ENCODE measurements around the gene TENM4.

Gene TENM4

GRCh38 chr11:79383874-79384273, 57.0 kb downstream of the TENM4 start:
- H3K27me3 ChIP-seq (ENCODE audit: low read depth, low read length) = no peaks in the 10 kb centered on the region
- H3K4me3 ChIP-seq (ENCODE audit: low read depth in 1 of 2, low read length in 2 of 2) = no peak overlapping the region
- no peak overlapping the region for H3K27ac ChIP-seq (ENCODE audit: low read length)
- no peaks in the 10 kb centered on the region for H3K4me1 ChIP-seq (ENCODE audit: control insufficient read depth in 1 of 2, insufficient read depth in 2 of 2, low read length in 2 of 2)
- H3K9me3 ChIP-seq (ENCODE audit: control insufficient read depth in 1 of 2, low read length in 2 of 2) = no peaks in the 10 kb centered on the region
- H3K36me3 ChIP-seq (ENCODE audit: control insufficient read depth in 1 of 2, insufficient read depth in 2 of 2, low read length in 2 of 2) = no peaks in the 10 kb centered on the region

GRCh38 chr11:79382301-79383050, 58.4 kb downstream of the TENM4 start:
- Histone ChIP-seq H3K4me3 (ENCODE audit: low read depth in 1 of 2, low read length in 2 of 2) (no peak overlapping the region), H3K27ac (ENCODE audit: low read length) (no peak overlapping the region), H3K27me3 (ENCODE audit: low read depth, low read length) (no peaks in the 10 kb centered on the region)

GRCh38 chr11:79381036-79381435, 59.8 kb downstream of the TENM4 start:
- Histone ChIP-seq H3K9me3 (ENCODE audit: control insufficient read depth in 1 of 2, low read length in 2 of 2) (peaks cover 0 to 4% of the 10 kb centered on the region in 2 donors), H3K4me1 (ENCODE audit: control insufficient read depth in 1 of 2, insufficient read depth in 2 of 2, low read length in 2 of 2) (no peaks in the 10 kb centered on the region), H3K36me3 (ENCODE audit: control insufficient read depth in 1 of 2, insufficient read depth in 2 of 2, low read length in 2 of 2) (no peaks in the 10 kb centered on the region)

More at GRCh38 chr11:79382301-79383050, 58.4 kb downstream of the TENM4 start:
- H3K36me3 ChIP-seq (ENCODE audit: control insufficient read depth in 1 of 2, insufficient read depth in 2 of 2, low read length in 2 of 2) = no peaks in the 10 kb centered on the region
- no peaks in the 10 kb centered on the region for H3K4me1 ChIP-seq (ENCODE audit: control insufficient read depth in 1 of 2, insufficient read depth in 2 of 2, low read length in 2 of 2)
- H3K9me3 ChIP-seq (ENCODE audit: control insufficient read depth in 1 of 2, low read length in 2 of 2) = no peaks in the 10 kb centered on the region

GRCh38 chr11:79377406-79377805, 63.4 kb downstream of the TENM4 start:
- no peaks in the 10 kb centered on the region for H3K27me3 ChIP-seq (ENCODE audit: low read depth, low read length)
- peaks cover 0 to 4% of the 10 kb centered on the region in 2 donors for H3K9me3 ChIP-seq (ENCODE audit: control insufficient read depth in 1 of 2, low read length in 2 of 2)
- H3K4me1 ChIP-seq (ENCODE audit: control insufficient read depth in 1 of 2, insufficient read depth in 2 of 2, low read length in 2 of 2) = no peaks in the 10 kb centered on the region
- H3K4me3 ChIP-seq (ENCODE audit: low read depth in 1 of 2, low read length in 2 of 2) = no peak overlapping the region
- no peaks in the 10 kb centered on the region for H3K36me3 ChIP-seq (ENCODE audit: control insufficient read depth in 1 of 2, insufficient read depth in 2 of 2, low read length in 2 of 2)
- no peak overlapping the region for H3K27ac ChIP-seq (ENCODE audit: low read length)

More at GRCh38 chr11:79381036-79381435, 59.8 kb downstream of the TENM4 start:
- Histone ChIP-seq H3K4me3 (ENCODE audit: low read depth in 1 of 2, low read length in 2 of 2) (no peak overlapping the region), H3K27ac (ENCODE audit: low read length) (no peak overlapping the region), H3K27me3 (ENCODE audit: low read depth, low read length) (no peaks in the 10 kb centered on the region)

GRCh38 chr11:79375818-79376550, 64.8 kb downstream of the TENM4 start:
- Histone ChIP-seq H3K27me3 (ENCODE audit: low read depth, low read length) (no peaks in the 10 kb centered on the region), H3K9me3 (ENCODE audit: control insufficient read depth in 1 of 2, low read length in 2 of 2) (peaks cover 0 to 4% of the 10 kb centered on the region in 2 donors), H3K4me3 (ENCODE audit: low read depth in 1 of 2, low read length in 2 of 2) (no peak overlapping the region), H3K27ac (ENCODE audit: low read length) (no peak overlapping the region), H3K36me3 (ENCODE audit: control insufficient read depth in 1 of 2, insufficient read depth in 2 of 2, low read length in 2 of 2) (no peaks in the 10 kb centered on the region), H3K4me1 (ENCODE audit: control insufficient read depth in 1 of 2, insufficient read depth in 2 of 2, low read length in 2 of 2) (no peaks in the 10 kb centered on the region)

GRCh38 chr11:79374727-79375126, 66.1 kb downstream of the TENM4 start:
- H3K27me3 ChIP-seq (ENCODE audit: low read depth, low read length) = no peaks in the 10 kb centered on the region
- H3K4me1 ChIP-seq (ENCODE audit: control insufficient read depth in 1 of 2, insufficient read depth in 2 of 2, low read length in 2 of 2) = no peaks in the 10 kb centered on the region
- H3K27ac ChIP-seq (ENCODE audit: low read length) = no peak overlapping the region
- H3K9me3 ChIP-seq (ENCODE audit: control insufficient read depth in 1 of 2, low read length in 2 of 2) = peaks cover 0 to 4% of the 10 kb centered on the region in 2 donors
- no peak overlapping the region for H3K4me3 ChIP-seq (ENCODE audit: low read depth in 1 of 2, low read length in 2 of 2)
- no peaks in the 10 kb centered on the region for H3K36me3 ChIP-seq (ENCODE audit: control insufficient read depth in 1 of 2, insufficient read depth in 2 of 2, low read length in 2 of 2)

- H3K27ac ChIP-seq (ENCODE audit: low read length) = no peak overlapping the region
- H3K27me3 ChIP-seq (ENCODE audit: low read depth, low read length) = no peaks in the 10 kb centered on the region
- H3K4me1 ChIP-seq (ENCODE audit: control insufficient read depth in 1 of 2, insufficient read depth in 2 of 2, low read length in 2 of 2) = no peaks in the 10 kb centered on the region
- peaks cover 0 to 2% of the 10 kb centered on the region in 2 donors for H3K9me3 ChIP-seq (ENCODE audit: control insufficient read depth in 1 of 2, low read length in 2 of 2)
- H3K4me3 ChIP-seq (ENCODE audit: low read depth in 1 of 2, low read length in 2 of 2) = no peak overlapping the region
- H3K36me3 ChIP-seq (ENCODE audit: control insufficient read depth in 1 of 2, insufficient read depth in 2 of 2, low read length in 2 of 2) = no peaks in the 10 kb centered on the region
These were observed 69.1 kb downstream of the TENM4 start for GRCh38 chr11:79371724-79372123.

GRCh38 chr11:79371152-79371551, 69.7 kb downstream of the TENM4 start:
- H3K27ac ChIP-seq (ENCODE audit: low read length) = no peak overlapping the region
- H3K4me3 ChIP-seq (ENCODE audit: low read depth in 1 of 2, low read length in 2 of 2) = no peak overlapping the region
- H3K27me3 ChIP-seq (ENCODE audit: low read depth, low read length) = no peaks in the 10 kb centered on the region
- no peaks in the 10 kb centered on the region for H3K36me3 ChIP-seq (ENCODE audit: control insufficient read depth in 1 of 2, insufficient read depth in 2 of 2, low read length in 2 of 2)
- no peaks in the 10 kb centered on the region for H3K9me3 ChIP-seq (ENCODE audit: control insufficient read depth in 1 of 2, low read length in 2 of 2)
- H3K4me1 ChIP-seq (ENCODE audit: control insufficient read depth in 1 of 2, insufficient read depth in 2 of 2, low read length in 2 of 2) = no peaks in the 10 kb centered on the region

GRCh38 chr11:79369055-79369454, 71.8 kb downstream of the TENM4 start:
- H3K27me3 ChIP-seq (ENCODE audit: low read depth, low read length) = no peaks in the 10 kb centered on the region
- H3K4me1 ChIP-seq (ENCODE audit: control insufficient read depth in 1 of 2, insufficient read depth in 2 of 2, low read length in 2 of 2) = no peaks in the 10 kb centered on the region
- no peak overlapping the region for H3K4me3 ChIP-seq (ENCODE audit: low read depth in 1 of 2, low read length in 2 of 2)
- no peaks in the 10 kb centered on the region for H3K9me3 ChIP-seq (ENCODE audit: control insufficient read depth in 1 of 2, low read length in 2 of 2)
- H3K27ac ChIP-seq (ENCODE audit: low read length) = no peak overlapping the region
- no peaks in the 10 kb centered on the region for H3K36me3 ChIP-seq (ENCODE audit: control insufficient read depth in 1 of 2, insufficient read depth in 2 of 2, low read length in 2 of 2)

GRCh38 chr11:79367844-79368243, 73.0 kb downstream of the TENM4 start:
- H3K9me3 ChIP-seq (ENCODE audit: control insufficient read depth in 1 of 2, low read length in 2 of 2) = no peaks in the 10 kb centered on the region
- no peaks in the 10 kb centered on the region for H3K4me1 ChIP-seq (ENCODE audit: control insufficient read depth in 1 of 2, insufficient read depth in 2 of 2, low read length in 2 of 2)
- H3K27ac ChIP-seq (ENCODE audit: low read length) = no peak overlapping the region
- no peaks in the 10 kb centered on the region for H3K27me3 ChIP-seq (ENCODE audit: low read depth, low read length)
- no peaks in the 10 kb centered on the region for H3K36me3 ChIP-seq (ENCODE audit: control insufficient read depth in 1 of 2, insufficient read depth in 2 of 2, low read length in 2 of 2)
- H3K4me3 ChIP-seq (ENCODE audit: low read depth in 1 of 2, low read length in 2 of 2) = no peak overlapping the region

GRCh38 chr11:79366218-79366617, 74.6 kb downstream of the TENM4 start:
- Histone ChIP-seq H3K27ac (ENCODE audit: low read length) (no peak overlapping the region), H3K4me3 (ENCODE audit: low read depth in 1 of 2, low read length in 2 of 2) (no peak overlapping the region), H3K4me1 (ENCODE audit: control insufficient read depth in 1 of 2, insufficient read depth in 2 of 2, low read length in 2 of 2) (no peaks in the 10 kb centered on the region), H3K36me3 (ENCODE audit: control insufficient read depth in 1 of 2, insufficient read depth in 2 of 2, low read length in 2 of 2) (no peaks in the 10 kb centered on the region), H3K27me3 (ENCODE audit: low read depth, low read length) (no peaks in the 10 kb centered on the region), H3K9me3 (ENCODE audit: control insufficient read depth in 1 of 2, low read length in 2 of 2) (no peaks in the 10 kb centered on the region)

Data from muscle layer of duodenum (tissue), 2 donors.